ENCODE data around the gene MYO1D.
"Not testable (repeated sequence)": the region's sequence is repeated elsewhere in the genome, so short reads cannot be mapped to it uniquely, and the experiment has no call there.

MYO1D gene

GRCh38 chr17:32771396-32771795 is 105.5 kb downstream of the MYO1D start:
- DNase-seq: no peak

- DNase-seq: no peak
These were observed 107.1 kb downstream of the MYO1D start for GRCh38 chr17:32769846-32770245.

GRCh38 chr17:32763855-32764439 is 113.0 kb downstream of the MYO1D start:
- DNase-seq: no peak

GRCh38 chr17:32759476-32759875 is 117.4 kb downstream of the MYO1D start:
- DNase-seq: no peak

GRCh38 chr17:32757963-32758362 is 119.0 kb downstream of the MYO1D start:
- no peak for DNase-seq

- no peak for DNase-seq
These were observed 120.2 kb downstream of the MYO1D start for GRCh38 chr17:32756696-32757095.

GRCh38 chr17:32755045-32755805 is 121.7 kb downstream of the MYO1D start:
- DNase-seq: no peak

- DNase-seq: no peak
These were observed 124.0 kb downstream of the MYO1D start for GRCh38 chr17:32752934-32753333.

GRCh38 chr17:32747856-32748255 is 129.1 kb downstream of the MYO1D start:
- no peak for DNase-seq

GRCh38 chr17:32746698-32747097 is 130.2 kb downstream of the MYO1D start:
- DNase-seq: no peak

GRCh38 chr17:32746280-32746679 is 130.6 kb downstream of the MYO1D start:
- no peak for DNase-seq

- no peak for DNase-seq
These were observed 134.0 kb downstream of the MYO1D start for GRCh38 chr17:32742681-32743538.

GRCh38 chr17:32741381-32741780 is 135.5 kb downstream of the MYO1D start:
- no peak for DNase-seq

GRCh38 chr17:32739722-32740121 is 137.2 kb downstream of the MYO1D start:
- no peak for DNase-seq

- DNase-seq: not testable (repeated sequence)
These were observed 137.8 kb downstream of the MYO1D start for GRCh38 chr17:32739151-32739550.

GRCh38 chr17:32733401-32733800 is 143.5 kb downstream of the MYO1D start:
- no peak for DNase-seq

GRCh38 chr17:32732900-32733299 is 144.0 kb downstream of the MYO1D start:
- DNase-seq: no peak

- no peak for DNase-seq
These were observed 144.7 kb downstream of the MYO1D start for GRCh38 chr17:32732296-32732642.

GRCh38 chr17:32731556-32732295 is 145.2 kb downstream of the MYO1D start:
- no peak for DNase-seq

- DNase-seq: no peak
These were observed 149.2 kb downstream of the MYO1D start for GRCh38 chr17:32727681-32728080.

GRCh38 chr17:32725697-32726096 is 151.2 kb downstream of the MYO1D start:
- DNase-seq: no peak

- no peak for DNase-seq
These were observed 153.5 kb downstream of the MYO1D start for GRCh38 chr17:32723310-32723955.

- DNase-seq: no peak
These were observed 154.2 kb downstream of the MYO1D start for GRCh38 chr17:32722733-32723132.
